GM20000 (cell line): ENCODE results near the gene KCNB1.

ENCODE experiments used
- DNase-seq: peaks from one replicate; pipeline ENCODE4 v3.0.0; 2012; ENCODE audit warnings: low spot score
- TF ChIP-seq, protein P1 (sequence below): IDR thresholded peaks from 2 replicates; pipeline ENCODE4 v1.5.1; 2012; ENCODE audit warnings: mild to moderate bottlenecking, control low read depth; ENCODE audit errors: extremely low read depth, missing control alignments

The KCNB1 gene

DNA sequence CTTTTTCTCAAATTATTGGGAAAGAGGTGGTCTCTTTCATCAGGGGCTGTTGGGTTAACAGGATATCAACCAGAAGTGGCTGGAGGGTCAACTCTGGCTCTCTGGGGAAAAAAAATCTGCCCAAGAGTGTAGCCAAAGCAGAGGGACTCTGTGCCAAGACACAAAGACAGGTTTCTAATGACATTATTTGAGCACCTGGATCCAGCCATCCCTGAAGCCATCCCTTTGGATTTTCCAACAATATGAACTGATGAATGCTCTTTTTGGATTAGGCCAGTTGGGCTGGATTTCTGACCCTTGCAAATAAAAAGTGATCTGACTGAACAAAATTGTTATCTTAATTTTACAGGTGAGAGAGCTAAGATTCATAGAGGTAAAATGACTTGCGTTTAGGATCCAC, 88.7 kb downstream of the KCNB1 start:
- no peak for DNase-seq
- TF ChIP-seq, protein P1, sequence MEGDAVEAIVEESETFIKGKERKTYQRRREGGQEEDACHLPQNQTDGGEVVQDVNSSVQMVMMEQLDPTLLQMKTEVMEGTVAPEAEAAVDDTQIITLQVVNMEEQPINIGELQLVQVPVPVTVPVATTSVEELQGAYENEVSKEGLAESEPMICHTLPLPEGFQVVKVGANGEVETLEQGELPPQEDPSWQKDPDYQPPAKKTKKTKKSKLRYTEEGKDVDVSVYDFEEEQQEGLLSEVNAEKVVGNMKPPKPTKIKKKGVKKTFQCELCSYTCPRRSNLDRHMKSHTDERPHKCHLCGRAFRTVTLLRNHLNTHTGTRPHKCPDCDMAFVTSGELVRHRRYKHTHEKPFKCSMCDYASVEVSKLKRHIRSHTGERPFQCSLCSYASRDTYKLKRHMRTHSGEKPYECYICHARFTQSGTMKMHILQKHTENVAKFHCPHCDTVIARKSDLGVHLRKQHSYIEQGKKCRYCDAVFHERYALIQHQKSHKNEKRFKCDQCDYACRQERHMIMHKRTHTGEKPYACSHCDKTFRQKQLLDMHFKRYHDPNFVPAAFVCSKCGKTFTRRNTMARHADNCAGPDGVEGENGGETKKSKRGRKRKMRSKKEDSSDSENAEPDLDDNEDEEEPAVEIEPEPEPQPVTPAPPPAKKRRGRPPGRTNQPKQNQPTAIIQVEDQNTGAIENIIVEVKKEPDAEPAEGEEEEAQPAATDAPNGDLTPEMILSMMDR: no peak

DNA sequence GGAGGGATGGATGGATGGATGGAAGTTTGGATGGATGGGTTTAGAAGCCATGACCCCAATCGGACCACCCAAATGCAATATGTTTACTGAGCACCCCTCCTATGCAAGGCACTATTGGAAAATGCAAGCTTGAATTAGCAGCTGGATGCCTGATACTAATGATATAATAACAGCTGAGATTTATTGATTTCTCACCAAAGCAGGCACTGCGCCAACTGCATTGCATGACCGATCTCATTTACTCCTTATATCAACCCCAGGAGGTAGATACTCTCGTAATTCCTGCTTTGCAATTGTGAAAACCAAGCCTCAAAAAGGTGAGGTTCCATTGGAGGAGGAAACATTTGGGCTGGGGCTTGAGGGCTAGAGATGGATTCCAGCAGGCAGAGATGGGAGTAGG, 89.7 kb downstream of the KCNB1 start:
- TF ChIP-seq, protein P1: no peak
- no peak for DNase-seq

DNA sequence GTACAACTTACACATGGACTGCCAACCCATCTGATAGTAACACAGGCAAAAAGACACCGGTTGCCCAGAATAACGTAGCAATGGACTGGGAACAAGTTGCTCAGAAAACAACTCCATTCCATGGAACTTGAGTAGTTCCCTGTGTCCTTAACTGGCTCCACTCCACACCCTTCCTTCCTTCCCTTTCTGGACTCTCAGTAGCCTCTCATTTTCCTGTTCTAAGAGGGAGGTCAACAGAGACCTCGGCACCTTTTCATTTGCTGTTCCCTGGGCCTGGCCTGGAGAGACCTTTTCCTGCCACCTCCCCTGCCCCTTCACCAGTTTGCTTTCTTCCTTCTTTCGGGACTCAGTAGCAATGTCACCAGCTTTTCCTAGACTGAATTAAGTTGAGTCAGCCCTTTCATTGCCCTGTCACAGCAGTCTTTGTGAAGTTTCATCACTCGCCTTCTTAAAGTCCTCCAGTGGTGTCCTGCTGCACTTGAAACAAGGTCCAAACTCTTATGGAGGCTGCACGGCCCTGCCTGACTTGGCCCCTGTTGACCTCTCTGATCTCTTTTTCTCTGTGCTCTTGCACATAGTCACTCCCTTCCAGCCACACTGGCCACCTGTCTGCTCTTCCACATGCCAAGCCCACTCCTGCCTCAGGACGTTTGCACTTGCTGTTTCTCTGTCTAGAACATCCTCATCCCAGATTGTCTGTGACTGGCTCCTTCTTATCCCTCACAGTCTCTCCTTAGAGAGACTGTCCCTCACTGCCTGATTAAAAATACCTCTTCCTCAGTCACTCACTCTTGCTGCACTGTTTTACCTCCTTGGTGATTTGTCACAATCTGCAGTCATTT, 90.8 kb downstream of the KCNB1 start:
- DNase-seq: no peak
- TF ChIP-seq, protein P1: no peak

DNA sequence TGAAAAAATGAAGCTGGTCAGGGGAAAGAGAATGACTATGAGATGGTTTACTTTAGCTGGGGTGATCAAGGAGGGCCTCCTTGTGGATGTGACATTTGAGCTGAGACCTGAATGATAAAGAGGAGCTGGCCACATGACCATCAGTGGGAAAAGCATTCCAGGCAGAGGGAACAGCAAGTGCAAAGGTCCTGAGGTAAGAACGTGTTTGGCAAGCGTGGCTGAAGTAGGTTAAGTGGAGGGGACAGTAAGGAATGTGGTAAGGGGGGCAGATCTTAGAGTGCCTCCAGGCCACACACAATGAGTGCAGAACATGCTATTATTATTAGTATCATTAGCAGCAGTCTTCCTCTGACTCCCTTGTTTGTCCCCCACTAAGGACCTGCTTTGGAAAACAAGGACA, 92.6 kb downstream of the KCNB1 start:
- TF ChIP-seq, protein P1: no peak
- no peak for DNase-seq

DNA sequence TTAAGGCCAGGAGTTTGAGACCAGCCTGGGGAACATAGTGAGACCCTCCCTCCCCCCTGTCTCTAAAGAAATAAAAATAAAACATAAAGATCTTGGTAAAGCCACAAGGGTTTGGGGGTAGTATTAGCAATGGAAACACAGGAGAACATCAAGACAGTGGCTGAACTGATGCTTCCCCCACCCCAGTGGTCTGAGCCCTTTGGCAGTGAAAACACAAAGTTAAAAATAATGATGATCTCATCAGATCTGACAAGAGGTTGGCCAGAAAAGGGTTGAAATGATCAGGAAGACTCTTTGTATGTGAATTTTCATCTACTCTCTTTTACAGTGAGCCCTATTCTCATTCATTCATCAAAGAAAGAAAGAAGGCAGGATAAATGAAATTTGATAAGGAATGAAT, 93.7 kb downstream of the KCNB1 start:
- DNase-seq: no peak
- TF ChIP-seq, protein P1: no peak

DNA sequence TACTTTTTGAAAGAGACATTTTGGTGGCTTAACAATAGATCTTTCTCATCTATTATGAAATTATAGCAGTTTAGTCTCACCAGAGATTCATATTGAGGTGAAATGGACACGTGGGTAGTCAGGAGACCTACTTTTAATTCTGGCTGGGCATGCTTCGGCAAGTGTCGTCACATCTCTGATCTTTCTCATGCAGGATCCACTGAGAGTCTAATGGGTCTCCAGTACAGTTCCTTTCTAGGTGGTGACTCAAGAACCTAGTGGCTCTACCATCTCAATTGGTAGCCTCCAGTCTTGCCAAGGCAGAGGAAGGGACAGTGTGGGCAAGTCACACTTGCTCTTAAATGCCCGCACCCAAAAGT, 94.9 kb downstream of the KCNB1 start:
- TF ChIP-seq, protein P1: no peak
- no peak for DNase-seq

DNA sequence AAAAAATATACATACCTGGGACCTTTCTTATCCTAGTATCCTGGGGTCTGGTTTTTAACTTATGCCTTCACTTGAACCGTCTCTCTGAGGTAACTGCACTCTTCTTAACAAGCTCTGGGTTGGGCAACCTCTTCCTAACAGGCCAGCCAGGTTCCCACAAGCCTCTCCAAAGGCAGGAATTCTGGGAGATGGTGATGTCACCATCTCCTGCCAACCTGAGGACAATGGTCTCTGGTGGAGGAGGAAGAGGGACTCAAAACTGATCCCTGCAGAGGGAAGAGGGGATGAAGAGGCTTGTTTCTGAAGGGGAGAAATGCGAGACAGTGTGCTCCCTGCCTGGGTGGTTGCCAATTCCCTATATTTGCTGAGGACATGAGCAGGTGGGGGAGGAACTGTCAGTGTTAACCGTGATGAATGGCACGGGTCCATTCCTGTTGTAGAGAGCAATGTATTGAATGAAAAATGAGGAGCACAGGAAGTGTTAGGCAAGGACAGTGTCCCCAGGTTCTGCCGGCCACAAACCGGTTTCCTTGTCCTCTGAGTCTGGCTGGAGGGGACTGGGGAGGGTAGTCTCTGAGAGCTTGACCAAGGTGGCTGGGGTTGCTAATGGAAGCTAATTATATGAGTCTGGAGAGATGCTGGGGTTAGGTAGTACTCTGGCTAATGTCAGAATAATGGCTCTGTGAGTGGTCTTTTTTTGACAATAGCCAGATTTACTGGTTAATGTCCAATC, 95.5 kb downstream of the KCNB1 start:
- TF ChIP-seq, protein P1: no peak
- DNase-seq: no peak
